Kidney (tissue), 14 donors: ENCODE results near the gene GNG14. TPM values are rescaled to one million over a fixed set of nuclear protein-coding genes. Genes with fewer than 3 reads are reported as not detected.

Source experiments
- DNase-seq, 5 donors: peaks; one replicate each; pipeline ENCODE4 v3.0.0-alpha.2; 2013 to 2020
- FAIRE-seq: peaks from 2 replicates; lab custom pipeline; 2012; peaks lifted over from hg19 to GRCh38; lab: Jason Lieb, UNC
- H3K27ac ChIP-seq, 2 donors: one replicate each; pipeline ENCODE4 v1.7.0; 2013; ENCODE audit warnings: low read depth in 2 of 2, low read length in 2 of 2, inconsistent platforms in 1 of 2
- H3K27me3 ChIP-seq: one replicate; pipeline ENCODE4 v1.7.1; 2013; ENCODE audit warnings: low read length, inconsistent platforms; ENCODE audit not compliant: control insufficient read depth, insufficient read depth
- H3K36me3 ChIP-seq, 3 donors: one replicate each; pipeline versions ENCODE4 v1.7.0 to v1.7.1; 2013; ENCODE audit warnings: low read length in 3 of 3, control low read depth in 1 of 3, inconsistent platforms in 1 of 3; ENCODE audit not compliant: insufficient read depth in 3 of 3, control insufficient read depth in 2 of 3
- H3K4me1 ChIP-seq, 3 donors: one replicate each; pipeline versions ENCODE4 v1.7.0 to v1.7.1; 2013; ENCODE audit warnings: low read length in 3 of 3, inconsistent platforms in 1 of 3, low read depth in 1 of 3; ENCODE audit not compliant: control insufficient read depth in 2 of 3, insufficient read depth in 2 of 3
- H3K4me3 ChIP-seq, 3 donors: one replicate each; pipeline versions ENCODE4 v1.7.0 to v1.8.1; 2013; ENCODE audit warnings: low read length in 3 of 3, control low read depth in 1 of 3, inconsistent platforms in 1 of 3
- H3K9ac ChIP-seq, 3 donors: one replicate each; pipeline versions ENCODE4 v1.7.0 to v1.7.1; 2013; ENCODE audit warnings: low read length in 3 of 3, control low read depth in 1 of 3, inconsistent platforms in 1 of 3
- H3K9me3 ChIP-seq, 3 donors: one replicate each; pipeline versions ENCODE4 v1.7.0 to v1.7.1; 2013; ENCODE audit warnings: low read length in 3 of 3, control low read depth in 1 of 3, inconsistent platforms in 1 of 3; ENCODE audit not compliant: control insufficient read depth in 2 of 3, insufficient read depth in 1 of 3
- CTCF ChIP-seq: IDR thresholded peaks from 3 replicates; pipeline ENCODE4 v1.5.1; 2012; ENCODE audit warnings: mild to moderate bottlenecking, moderate library complexity, borderline replicate concordance; ENCODE audit not compliant: insufficient read depth; ENCODE audit errors: extremely low read depth
- intact Hi-C: fragments of 100-400 bp; cut with DNase I; formaldehyde crosslinking; loops from one replicate; pipeline ENCODE4 v1.11.1; 2022
- polyA plus RNA-seq: library from polyadenylated mRNA; stranded (reverse); fragments of 350-450 nt; fragmentation: Illumina TruSeq; extraction: RNeasy Lipid Tissue Mini Kit (QIAGEN cat#74804); gene quantifications from one replicate; pipeline ENCODE4 v1.2.3, GENCODE V29; 2014; ENCODE audit warnings: low read depth, low replicate concordance; ENCODE audit not compliant: insufficient read depth
- total RNA-seq: library from RNA; stranded (reverse); fragmentation: NEBNext Ultra II Directional; extraction: Animal tissue kit (Norgen Biotek cat#: 25700); gene quantifications from one replicate; pipeline ENCODE4 v1.2.1, GENCODE V29; 2021
- donor health status: control.
- donor health status: control.
- donor health status: control.
- donor health status: control.
- donor health status: control.
- donor health status: DM: yes; HTN: yes; CAD: no.
- donor health status: Normal renal cell carcinoma (clear cell type).

The GNG14 gene
- total and polyA plus RNA-seq, 2 donors from 2014 or later, result not detected

- no peaks in the 10 kb centered on the region for H3K9me3 ChIP-seq
- peak within 1 kb of the TSS; percentile 77 to 90 (median 89) for H3K4me3 ChIP-seq
- H3K27me3 ChIP-seq, result no peaks in the 10 kb centered on the region
- H3K9ac ChIP-seq, result peak within 1 kb of the TSS; percentile 61 to 81 (median 71)
- intact Hi-C loops, result no loop called here
- H3K36me3 ChIP-seq, result peaks cover under 1 to 3% (median 3%) of the 10 kb centered on the region in 3 donors
- peak within 1 kb of the TSS in 1 of 2 donors; percentile 59 for H3K27ac ChIP-seq
- TF ChIP-seq CTCF, result no peak
- FAIRE-seq, result no peak
- peak; percentile 83 to 94 (median 89) for DNase-seq
- H3K4me1 ChIP-seq, result peaks cover 0 to 29% (median 18%) of the 10 kb centered on the region in 3 donors
These were observed 21.3 kb upstream of the GNG14 start, which contains the start of the genes MAN2B1 and WDR83 for GRCh38 chr19:12666265-12667048. MAN2B1 (minus strand) TSS chr19:12666742; CDS start chr19:12666701, 41 bp downstream. WDR83 (plus strand) TSS chr19:12666807; CDS start chr19:12669791, 2,984 bp downstream.

GRCh38 chr19:12667731-12668302, 20.0 kb upstream of the GNG14 start:
- intact Hi-C loops, result no loop called here
- no peak for FAIRE-seq
- H3K27me3 ChIP-seq, result no peaks in the 10 kb centered on the region
- no peaks in the 10 kb centered on the region for H3K9me3 ChIP-seq
- TF ChIP-seq CTCF, result no peak
- no peak overlapping the region for H3K27ac ChIP-seq
- peaks cover 0 to 29% (median 18%) of the 10 kb centered on the region in 3 donors for H3K4me1 ChIP-seq
- peaks cover 0 to 7% (median 5%) of the 10 kb centered on the region in 3 donors for H3K36me3 ChIP-seq
- peak overlapping the region in 2 of 3 donors; percentile 77 to 84 for H3K4me3 ChIP-seq
- H3K9ac ChIP-seq, result peak overlapping the region in 1 of 3 donors; percentile 85
- no peak for DNase-seq

GRCh38 chr19:12668346-12668745, 19.5 kb upstream of the GNG14 start:
- Histone ChIP-seq H3K9me3 (no peaks in the 10 kb centered on the region), H3K36me3 (peaks cover 0 to 7% (median 2%) of the 10 kb centered on the region in 3 donors), H3K9ac (peak overlapping the region in 2 of 3 donors; percentile 85 to 90), H3K4me3 (peak overlapping the region; percentile 77 to 93 (median 84)), H3K4me1 (peaks cover 0 to 29% (median 18%) of the 10 kb centered on the region in 3 donors), H3K27me3 (no peaks in the 10 kb centered on the region), H3K27ac (peak overlapping the region in 1 of 2 donors; percentile 97)
- DNase-seq (no peak), FAIRE-seq (no peak)
- intact Hi-C loops, result no loop called here
- no peak for TF ChIP-seq CTCF
